Stimulated activated CD8-positive, alpha-beta memory T cell treated with anti-CD3 and anti-CD28 coated beads, Interleukin-2, amount 100 ng/mL, for 48 hours (primary cell): ENCODE data around the gene DCTPP1.
A peak's percentile ranks its signal among the peaks of the same experiment; 100 is the strongest.

ENCODE experiments used
- DNase-seq, 2 donors: peaks; one replicate each; pipeline ENCODE4 v3.0.0-alpha.2; 2020; ENCODE audit warnings: low read depth in 2 of 2

DCTPP1 gene

DNA sequence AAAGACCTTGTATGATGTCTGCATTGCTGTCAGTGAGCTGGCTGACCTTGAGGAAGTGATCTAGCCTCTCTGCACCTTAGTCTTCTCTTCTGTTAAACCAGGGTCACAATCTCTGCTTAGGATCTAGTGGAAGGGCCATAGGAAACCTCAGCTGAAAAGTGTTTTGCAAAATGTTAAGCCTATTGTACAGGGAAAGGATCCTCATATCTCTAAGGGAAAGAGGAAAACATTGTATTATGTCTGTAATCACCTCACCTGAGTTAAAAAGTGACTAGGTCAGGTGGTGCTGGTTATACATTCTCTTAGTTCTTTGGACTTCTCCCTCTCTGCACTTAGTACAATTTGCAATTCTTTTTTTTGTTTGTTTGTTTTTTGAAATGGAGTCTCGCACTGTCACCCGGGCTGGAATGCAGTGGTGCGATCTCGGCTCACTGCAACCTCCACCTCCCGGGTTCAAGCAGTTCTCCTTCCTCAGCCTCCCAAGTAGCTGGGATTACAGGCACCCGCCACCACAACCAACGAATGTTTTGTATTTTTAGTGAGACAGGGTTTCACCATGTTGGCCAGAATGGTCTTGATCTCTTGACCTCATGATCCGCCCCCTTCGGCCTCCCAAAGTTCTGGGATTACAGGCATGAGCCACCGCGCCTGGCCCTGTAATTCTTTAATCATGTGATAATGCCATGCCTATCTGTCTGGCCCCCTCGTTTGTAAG, 17.8 kb upstream of the DCTPP1 start:
- no peak for DNase-seq

DNA sequence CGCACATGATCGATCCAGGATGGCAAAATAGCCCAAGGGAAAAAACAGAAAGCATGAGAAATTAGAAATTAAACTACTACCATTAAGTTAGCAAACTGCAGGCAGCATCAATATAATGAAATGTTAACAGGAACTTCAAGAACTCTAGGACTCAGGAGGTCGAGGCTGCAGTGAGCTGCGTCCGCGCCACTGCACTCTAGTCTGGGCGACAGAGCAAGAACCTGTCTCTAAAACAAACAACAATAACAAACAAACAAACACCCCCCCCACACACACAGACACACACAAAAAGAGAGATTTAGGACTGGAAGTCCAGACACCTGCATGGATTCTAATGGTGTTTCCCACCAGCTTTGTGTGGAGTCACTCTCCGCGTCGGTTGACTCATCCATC, 16.4 kb upstream of the DCTPP1 start:
- no peak for DNase-seq

DNA sequence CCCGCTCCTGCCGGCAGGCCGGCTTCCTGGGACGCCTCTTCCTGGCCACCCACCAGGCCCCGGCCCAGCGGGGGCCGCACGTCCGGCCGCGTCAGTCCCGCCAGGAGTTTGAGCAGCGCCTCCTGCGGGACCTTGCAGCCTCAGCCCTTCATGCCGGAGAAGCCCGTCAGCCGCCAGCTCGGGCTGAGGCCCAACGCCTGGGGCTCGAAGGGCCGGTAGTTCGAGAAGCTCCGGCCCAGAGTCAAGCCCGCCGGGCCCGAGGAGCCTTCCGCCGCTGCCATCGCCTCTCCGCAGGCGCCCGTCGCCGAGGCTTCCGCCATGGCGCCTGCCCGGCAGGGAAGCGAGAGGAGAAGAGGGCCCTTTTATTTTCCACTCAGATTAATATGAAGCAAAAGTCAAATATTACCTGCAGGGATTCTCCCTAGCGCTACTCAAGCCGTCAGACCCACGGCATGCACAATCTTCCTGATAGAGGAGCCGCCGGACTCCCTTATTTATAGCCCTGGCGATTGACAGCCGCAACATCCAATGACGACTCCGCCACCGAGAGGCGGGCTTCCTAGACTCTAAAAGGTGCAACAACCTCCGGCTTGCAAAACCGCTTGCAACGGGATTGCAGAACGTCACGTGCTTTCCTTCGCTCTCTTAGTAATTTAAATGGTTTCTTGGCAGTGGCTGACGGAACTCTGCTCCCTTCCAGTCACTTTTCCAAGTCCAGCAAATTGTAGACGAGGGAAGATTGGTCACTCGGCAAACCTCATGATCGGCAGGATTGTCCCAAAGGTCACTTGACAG, 15.8 kb upstream of the DCTPP1 start, which contains the start of gene SEPHS2:
Gene SEPHS2, minus strand, starts transcription at position 467 of the 795 bp plus-strand sequence. Its CDS starts 147 bp downstream, at position 320.
- peak; percentile 83 to 97 for DNase-seq

DNA sequence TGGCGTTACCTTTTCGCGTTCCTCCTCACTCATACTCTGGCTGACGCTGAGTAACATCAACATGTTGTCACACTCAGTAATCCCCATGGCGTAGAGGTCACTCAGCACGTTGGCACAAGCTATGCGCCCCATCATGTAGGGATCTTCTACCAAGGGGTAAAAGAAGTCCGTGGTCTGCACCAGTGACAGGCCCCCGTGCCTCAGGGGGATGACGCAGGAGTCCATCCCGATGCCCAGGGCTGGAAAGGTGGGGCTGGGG, 15.2 kb upstream of the DCTPP1 start:
- DNase-seq: no peak

DNA sequence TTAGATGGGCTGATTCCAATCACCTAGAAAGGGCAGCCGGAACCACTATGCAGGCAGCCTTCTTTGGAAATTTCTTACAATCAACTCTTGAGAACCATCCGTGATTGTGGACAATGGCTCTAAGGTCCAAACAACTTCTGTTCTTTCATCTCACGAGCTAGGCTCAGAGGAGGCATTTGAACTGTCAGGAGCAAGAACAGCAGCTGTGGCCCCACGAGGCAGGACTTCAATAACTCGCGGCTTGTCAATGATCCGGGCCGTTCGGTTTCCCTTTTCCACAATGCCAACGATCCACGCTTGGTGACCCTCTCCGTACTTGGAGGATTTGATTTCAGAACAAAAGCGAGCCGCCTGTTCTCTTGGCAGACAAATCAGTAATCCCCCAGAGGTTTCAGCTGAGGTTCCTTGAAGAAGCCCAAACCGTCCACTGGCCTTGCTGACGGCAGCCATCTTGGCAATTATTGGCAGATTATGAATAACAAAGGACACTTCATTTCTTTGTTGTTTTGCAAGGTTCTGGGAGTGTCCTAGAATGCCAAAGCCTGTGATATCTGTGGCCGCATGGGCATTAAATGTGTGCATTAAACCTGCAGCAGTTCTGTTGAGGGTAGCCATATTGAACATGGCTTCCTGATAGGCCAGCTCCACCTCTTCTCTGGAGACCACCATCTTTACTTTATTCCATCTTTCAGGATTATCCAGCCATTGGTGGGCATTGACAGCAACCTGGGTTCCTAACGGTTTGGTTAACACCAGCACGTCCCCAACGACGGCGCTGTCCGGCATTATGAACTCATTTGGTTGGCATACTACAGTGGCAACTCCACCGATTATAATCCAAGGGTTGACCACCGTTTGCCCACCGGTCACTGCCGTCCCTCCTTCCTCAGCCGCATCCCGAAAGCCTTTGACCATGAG, 14.7 kb upstream of the DCTPP1 start:
- no peak for DNase-seq

DNA sequence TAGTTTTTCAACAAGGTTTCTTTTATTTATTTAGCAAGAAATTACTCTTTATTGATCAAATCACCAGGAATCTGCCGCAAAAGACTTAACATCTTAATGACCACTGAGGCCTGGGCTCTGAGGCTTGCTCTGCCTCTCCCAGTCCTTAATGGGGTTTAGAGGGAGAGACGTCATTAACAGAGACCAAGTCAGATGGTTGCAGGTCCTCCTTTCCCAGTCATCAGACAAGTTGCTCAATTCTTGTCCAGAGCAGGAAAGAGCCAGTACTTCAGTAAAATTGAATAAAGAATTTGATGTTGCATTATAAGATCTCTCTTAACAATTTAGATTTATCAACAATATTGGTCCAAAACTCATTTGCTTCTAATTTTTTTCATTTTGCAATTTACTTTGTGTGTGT, 13.8 kb upstream of the DCTPP1 start:
- no peak for DNase-seq

DNA sequence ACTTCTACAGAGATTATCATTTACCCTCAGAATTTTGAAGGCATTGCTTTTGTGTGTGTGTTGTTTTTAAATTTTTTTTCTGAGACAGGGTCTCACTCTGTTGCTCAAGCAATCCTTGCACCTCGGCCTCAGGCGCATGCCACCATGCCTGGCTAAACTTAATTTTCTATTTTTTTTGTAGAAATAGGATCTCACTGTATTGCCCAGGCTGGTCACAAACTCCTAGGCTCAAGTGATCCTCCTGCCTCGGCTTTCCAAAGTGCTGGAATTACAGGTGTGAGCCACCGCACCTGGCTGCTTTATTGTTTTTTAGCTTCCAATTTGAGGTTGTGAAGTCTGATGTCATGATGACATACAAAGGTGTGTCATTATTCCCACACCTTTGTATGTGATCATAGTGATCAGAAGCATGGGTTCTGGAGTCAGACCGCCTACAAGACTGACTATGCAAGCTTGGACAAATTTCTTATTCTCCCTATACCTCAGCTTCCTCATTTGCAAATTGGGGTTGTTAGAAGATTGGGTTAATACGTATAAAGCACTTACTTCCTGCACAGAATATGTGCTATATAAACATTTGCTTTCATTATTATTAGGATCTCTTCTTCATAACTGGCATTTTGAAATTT, 10.0 kb upstream of the DCTPP1 start:
- no peak for DNase-seq

DNA sequence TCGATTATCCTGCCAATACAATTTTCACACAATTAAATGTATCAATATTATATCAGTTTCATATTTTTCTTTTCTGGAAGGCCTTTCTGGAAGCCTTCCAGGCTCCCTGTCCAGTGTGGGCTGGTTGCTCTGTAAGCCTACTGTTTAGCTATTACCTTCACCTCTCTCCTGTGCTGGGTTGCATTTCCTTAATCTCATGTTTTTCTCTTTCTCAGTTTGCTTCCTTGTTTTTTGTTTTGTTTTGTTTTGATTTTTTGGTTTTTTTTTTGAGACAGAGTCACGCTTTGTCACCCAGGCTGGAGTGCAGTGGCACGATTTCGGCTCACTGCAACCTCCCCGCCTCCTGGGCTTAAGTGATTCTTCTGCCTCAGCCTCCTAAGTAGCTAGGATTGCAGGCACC, 9.0 kb upstream of the DCTPP1 start:
- no peak for DNase-seq

DNA sequence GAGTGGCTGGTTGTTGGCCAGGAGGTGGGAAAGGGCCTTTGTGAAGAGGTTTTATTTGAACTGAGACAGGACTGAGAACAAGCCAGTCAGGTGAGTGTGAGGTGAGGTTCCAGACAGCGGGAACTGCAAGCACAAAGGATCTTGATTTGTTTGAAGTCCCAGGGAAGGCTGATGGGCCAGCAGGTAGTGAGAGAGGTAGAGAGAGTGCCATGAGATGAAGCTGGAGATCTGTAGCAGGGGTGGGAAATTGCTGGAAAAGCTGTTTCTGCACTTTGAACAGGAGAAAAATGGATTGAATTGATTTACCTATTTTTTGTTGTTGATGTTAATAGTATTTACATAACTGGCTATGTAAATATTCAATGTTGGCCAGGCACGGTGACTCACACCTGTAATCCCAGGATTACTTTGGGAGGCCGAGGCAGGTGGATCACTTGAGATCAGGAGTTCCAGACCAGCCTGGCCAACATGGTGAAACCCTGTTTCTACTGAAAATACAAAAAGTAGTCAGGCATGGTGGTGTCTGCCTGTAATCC, 7.7 kb upstream of the DCTPP1 start:
- DNase-seq: no peak

DNA sequence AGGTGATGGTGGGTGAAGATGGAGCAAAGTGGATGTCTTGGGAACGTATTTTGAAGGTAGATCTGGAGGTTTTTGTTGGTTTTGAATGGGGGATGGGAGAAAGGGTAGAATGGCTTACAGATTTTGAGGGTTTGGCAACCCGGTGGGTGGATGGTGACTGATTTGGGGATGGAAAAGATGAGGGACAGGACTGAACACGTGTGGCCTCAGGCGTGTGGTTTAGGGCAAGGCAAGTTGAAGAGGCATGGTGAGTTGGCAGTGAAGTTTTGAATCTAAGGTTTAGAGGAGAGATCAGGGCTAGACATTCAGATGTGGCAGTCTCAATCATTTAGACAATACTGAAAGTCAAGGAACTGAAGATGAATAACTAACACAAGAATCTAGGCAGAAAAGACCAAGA, 5.0 kb upstream of the DCTPP1 start:
- DNase-seq: peak; percentile 45 to 74

DNA sequence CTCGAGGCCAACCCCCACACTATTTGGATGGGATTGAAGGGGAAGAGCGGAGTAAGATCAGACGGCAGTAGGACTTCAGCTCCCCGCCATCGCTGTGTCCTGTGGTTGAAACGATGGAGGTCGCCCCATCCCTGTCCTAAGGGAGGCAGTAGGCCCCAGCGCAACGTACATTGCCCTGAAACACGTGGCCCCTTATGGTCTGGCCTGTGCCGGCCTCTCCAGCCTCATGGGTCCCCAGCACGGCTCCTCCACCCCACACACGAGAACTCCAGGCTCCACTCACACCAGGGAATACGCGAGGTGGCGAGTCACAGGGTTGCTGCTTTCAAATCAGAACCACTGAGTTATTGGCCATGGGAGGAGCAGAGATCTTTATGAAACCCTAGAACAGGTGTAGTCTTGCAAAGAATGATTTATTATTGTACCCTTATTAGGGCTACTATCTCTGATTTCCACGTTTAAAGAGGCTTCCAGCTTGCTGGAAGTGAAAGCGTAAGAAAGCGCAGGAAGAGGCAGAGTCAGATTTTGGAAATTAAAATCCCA, 669 bp upstream of the DCTPP1 start:
- DNase-seq: peak in 1 of 2 donors; percentile 23

DNA sequence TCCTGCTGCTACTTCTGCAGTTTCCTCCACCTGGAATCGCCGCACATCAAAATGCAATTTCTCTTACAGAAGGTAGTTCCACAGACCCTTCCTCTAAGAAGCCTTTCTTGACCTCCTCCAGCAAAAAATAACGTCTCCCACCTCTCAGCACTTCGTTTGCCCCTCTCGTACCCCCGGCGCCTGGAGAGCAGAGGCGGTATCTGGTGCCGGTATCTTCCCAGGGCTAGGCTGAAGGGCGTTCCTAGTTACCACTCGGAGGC, 482 bp downstream of the DCTPP1 start:
- DNase-seq: no peak

DNA sequence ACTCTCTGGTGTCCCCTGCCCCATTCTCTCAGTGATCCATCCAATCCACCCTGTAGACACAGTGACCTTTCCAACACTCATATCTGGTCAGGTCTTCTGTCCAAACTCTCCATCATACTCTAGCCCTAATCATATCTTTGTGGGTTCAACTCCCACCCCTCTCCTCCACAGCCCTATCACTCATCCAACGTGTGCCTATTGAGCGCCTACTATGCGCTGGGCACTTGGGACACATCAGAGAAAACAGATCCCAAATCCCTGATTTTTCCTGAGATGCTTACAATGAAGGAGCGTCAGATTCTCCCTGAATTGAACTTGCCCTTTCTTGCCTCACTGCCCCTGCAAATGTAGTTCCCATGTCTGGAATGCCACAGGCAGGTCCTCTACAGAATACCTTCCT, 1.8 kb downstream of the DCTPP1 start:
- no peak for DNase-seq

DNA sequence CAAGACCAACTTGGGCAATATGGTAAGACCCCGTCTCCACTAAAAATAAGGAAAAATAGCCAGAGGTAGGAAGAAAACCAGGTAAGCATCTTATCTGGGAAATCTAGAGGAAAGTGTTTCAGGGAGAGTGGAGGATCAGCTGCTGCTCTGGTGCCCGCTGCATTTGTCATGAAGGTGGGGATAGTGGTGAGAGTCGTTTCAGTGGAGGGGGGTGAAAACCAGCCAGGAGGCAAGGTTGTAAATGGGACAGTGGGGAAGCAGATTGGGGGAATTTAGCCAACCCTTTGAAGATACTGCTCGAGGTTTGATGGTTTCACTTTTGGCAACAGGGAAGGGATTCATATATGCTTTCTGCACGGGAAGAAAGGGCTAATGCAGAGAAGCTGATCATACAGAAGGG, 8.8 kb downstream of the DCTPP1 start:
- no peak for DNase-seq

DNA sequence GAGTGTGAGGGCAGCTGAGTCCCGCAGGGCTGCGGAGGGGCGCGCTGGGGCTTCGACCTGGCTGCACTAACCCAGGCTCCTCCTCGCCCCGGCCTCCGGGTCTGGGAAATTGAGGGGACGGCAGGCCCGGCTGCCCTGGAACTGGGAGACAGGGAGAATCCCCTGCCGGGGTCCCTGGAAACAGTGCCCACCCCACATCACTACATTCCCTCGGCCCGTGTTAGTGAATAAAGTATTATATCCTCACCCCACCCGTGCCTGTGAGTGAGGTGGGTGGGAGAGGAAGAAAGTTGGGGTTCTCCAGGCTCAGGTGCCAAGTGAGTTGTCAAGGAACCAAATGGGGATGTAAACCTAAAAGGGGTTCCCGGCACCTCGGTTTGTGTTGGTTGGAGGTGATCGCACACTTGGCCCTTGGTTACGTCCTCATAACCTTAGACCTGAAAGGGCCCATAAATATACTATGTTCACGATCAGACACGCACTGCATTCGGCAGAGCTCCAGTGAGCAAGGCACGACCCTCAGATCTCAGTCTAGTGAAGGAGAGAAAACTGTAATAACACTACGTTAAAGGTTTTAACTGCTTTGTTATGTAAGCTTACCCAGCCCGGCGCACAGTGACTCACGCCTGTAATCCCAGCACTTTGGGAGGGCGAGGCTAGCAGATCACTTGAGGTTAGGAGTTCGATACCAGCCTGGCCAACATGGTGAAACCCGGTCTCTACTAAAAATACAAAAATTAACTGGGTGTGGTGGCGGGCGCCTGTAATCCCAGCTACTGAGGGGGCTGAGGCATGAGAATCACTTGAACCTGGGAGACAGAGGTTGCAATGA, 11.3 kb downstream of the DCTPP1 start:
- DNase-seq: no peak

DNA sequence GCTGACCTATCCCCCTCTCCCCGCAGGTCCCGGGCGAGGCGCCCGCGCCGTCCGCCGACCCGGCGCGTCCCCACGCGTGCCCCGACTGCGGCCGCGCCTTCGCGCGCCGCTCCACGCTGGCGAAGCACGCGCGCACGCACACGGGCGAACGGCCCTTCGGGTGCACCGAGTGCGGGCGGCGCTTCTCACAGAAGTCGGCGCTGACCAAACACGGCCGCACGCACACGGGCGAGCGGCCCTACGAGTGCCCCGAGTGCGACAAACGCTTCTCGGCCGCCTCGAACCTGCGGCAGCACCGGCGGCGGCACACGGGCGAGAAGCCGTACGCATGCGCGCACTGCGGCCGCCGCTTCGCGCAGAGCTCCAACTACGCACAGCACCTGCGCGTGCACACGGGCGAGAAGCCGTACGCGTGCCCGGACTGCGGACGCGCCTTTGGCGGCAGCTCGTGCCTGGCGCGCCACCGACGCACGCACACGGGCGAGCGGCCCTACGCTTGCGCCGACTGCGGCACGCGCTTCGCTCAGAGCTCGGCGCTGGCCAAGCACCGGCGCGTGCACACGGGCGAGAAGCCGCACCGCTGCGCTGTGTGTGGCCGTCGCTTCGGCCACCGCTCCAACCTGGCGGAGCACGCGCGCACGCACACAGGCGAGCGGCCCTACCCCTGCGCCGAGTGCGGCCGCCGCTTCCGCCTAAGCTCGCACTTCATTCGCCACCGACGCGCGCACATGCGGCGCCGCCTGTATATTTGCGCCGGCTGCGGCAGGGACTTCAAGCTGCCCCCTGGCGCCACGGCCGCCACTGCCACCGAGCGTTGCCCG, 12.1 kb downstream of the DCTPP1 start:
- DNase-seq: peak; percentile 83 to 86

DNA sequence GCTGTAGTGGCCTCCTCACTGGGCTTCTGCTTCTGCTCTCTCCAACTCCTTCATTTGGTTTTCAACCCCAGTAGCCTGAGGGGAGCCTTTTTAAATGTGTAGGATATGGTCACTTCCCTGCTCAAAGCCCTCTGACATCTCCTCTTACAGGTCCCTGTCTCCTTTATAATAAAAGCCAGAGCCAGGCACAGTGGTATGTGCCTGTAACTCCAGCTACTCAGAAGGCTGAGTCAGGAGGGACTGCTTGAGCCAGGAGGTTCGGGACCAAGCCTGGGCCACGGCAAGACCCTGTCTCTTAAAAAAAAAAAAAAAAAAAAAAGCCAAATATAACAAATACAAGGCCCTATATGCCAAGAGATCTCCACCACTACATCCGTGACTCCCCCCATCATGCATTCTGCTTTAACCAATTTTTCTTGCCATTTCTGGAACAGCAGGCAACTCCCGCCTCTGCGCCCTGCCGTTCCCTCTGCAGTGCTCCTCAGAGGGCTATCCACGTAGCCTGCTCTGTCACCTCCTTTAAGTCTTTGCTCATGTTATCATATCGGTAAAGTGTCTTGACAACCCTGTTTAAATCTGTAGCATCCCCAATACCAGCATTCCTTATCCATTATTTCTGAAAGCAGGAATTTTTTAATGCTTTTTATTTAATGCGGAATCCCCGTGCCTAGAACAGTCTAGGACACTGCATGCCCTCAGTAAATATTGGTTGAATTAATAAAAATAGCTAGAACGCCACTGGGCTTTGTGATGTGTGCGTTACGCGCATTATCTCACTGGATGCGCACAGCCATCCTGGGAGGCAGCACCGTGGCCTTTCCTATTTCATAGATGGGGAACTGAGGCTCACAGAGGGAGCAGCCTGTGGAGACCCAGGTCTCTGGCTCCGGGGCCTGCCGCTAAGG, 13.0 kb downstream of the DCTPP1 start:
- DNase-seq: no peak

DNA sequence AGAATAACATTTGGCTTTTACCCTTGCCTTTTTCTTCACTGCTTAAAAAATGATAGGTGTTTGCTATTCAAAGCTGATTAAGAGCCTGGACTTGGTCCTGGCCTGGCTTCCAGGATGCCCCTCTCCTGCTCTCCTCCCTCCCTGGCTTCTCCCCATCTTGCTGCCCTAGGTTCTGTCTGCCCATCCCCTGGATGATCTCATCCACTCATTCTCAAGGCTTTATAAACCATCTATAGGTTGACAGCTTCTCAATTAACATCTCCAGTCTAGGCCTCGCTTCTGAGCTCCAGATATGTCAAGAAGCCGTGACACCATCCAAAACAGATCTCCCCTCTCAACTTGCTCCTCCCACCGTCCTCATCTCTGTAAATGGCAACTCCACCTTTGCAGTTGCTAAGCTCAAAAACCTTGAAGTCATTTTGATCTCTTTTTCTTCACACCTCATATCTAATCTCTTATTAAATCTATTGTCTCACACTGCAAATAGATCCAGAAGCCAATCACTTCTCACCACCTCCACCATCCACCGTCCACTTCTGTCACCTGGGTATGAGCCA, 13.7 kb downstream of the DCTPP1 start:
- no peak for DNase-seq

DNA sequence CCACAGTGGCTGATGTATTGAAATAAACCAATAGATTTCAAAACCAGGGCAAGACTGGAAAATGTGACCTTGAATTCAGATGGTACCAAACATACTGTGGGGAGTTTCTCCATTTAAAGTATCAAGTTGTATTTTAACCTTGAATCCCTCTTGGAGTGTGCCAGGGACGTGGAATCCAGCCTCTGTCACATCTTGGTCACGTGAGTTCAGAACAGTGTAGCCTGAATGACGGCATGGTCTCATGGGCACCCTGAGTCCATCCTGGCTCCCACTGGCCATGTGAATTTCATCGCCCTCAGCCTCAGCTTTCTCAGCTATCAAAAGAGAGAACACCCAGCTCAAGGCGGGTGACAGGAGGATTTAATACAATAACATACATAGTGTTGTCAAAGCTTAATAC, 15.7 kb downstream of the DCTPP1 start:
- DNase-seq: no peak
